Measurements from ENCODE around the gene KIAA1217. TPM values are rescaled to one million over a fixed set of nuclear protein-coding genes. Genes with fewer than 3 reads are reported as not detected.

The KIAA1217 gene
- total RNA-seq, 1 experiment from 2014 or later: 18.6 TPM

- H3K9me3 ChIP-seq (ENCODE audit: control insufficient read depth, low read depth, low read length): no peaks in the 10 kb centered on the region
- H3K4ac ChIP-seq (ENCODE audit: low read depth, low read length): no peak overlapping the region
- no peak overlapping the region for H3K4me2 ChIP-seq (ENCODE audit: insufficient read depth, insufficient read length, low read length)
- no peak overlapping the region for H3K23ac ChIP-seq (ENCODE audit: insufficient read length, low read depth, low read length)
- no peaks in the 10 kb centered on the region for H4K20me1 ChIP-seq (ENCODE audit: control insufficient read depth, insufficient read depth, insufficient read length)
- H4K8ac ChIP-seq (replicated peaks; ENCODE audit: insufficient read length, low read depth, low read length): no peak overlapping the region
- no peak overlapping the region for H2BK120ac ChIP-seq (ENCODE audit: low read depth, low read length, poor library complexity, severe bottlenecking)
- Mint-ChIP-seq H3K27me3 (ENCODE audit: low read depth) (no peaks in the 10 kb centered on the region), H3K36me3 (ENCODE audit: insufficient read depth in 1 of 3, low read depth in 3 of 3) (no peaks in the 10 kb centered on the region; a peak in 1 of 7 replicates), H3K27ac (no peak overlapping the region), H3K4me1 (peaks cover 20% of the 10 kb centered on the region in 2 experiments), H3K4me3 (no peak overlapping the region), H3K9me3 (no peaks in the 10 kb centered on the region)
- H2AFZ ChIP-seq (ENCODE audit: low read length): no peak overlapping the region
- no peak overlapping the region for H3K56ac ChIP-seq (ENCODE audit: insufficient read length, low read depth, low read length)
- H4K91ac ChIP-seq (ENCODE audit: insufficient read length, low read depth, low read length): no peak overlapping the region
- H3K23me2 ChIP-seq (ENCODE audit: insufficient read length, low read depth, low read length, poor library complexity, severe bottlenecking): no peaks in the 10 kb centered on the region
- no peaks in the 10 kb centered on the region for H3K4me1 ChIP-seq (ENCODE audit: insufficient read depth, low read length)
- TF ChIP-seq CTCF (conservative IDR thresholded peaks at IDR 0.05): no peak
- no peak overlapping the region for H3K27ac ChIP-seq (ENCODE audit: insufficient read length, low read depth, low read length)
- no peaks in the 10 kb centered on the region for H3K27me3 ChIP-seq (ENCODE audit: insufficient read depth, low read length)
- no peak overlapping the region for H3K14ac ChIP-seq (ENCODE audit: insufficient read depth, low read length)
- no peak overlapping the region for H2BK20ac ChIP-seq (ENCODE audit: low read depth, low read length, poor library complexity, severe bottlenecking)
- no peak overlapping the region for H3K18ac ChIP-seq (ENCODE audit: insufficient read length, low read depth, low read length)
- H4K5ac ChIP-seq (ENCODE audit: insufficient read length, low read depth, low read length): no peak overlapping the region
- no peak overlapping the region for H3K9ac ChIP-seq (ENCODE audit: extremely low read depth, insufficient read length, low read length)
- DNase-seq: no peak
- H2AK5ac ChIP-seq (ENCODE audit: insufficient read length, low read length): no peak overlapping the region
- no peak overlapping the region for H2BK15ac ChIP-seq (ENCODE audit: low read depth, low read length)
- no peaks in the 10 kb centered on the region for H3K79me1 ChIP-seq (ENCODE audit: insufficient read depth, low read depth, low read length, poor library complexity, severe bottlenecking)
- no peak overlapping the region for H2BK5ac ChIP-seq (ENCODE audit: insufficient read length, low read length)
- no CpG with 5 or more reads among the region's 3 CpGs for WGBS (ENCODE audit: extremely low coverage, insufficient read length, low lambda C conversion rate)
- no peak overlapping the region for H3T11ph ChIP-seq (ENCODE audit: low read length)
- H2BK12ac ChIP-seq (ENCODE audit: insufficient read length, low read depth, low read length): no peak overlapping the region
- H3K79me2 ChIP-seq (ENCODE audit: insufficient read depth, low read length): no peaks in the 10 kb centered on the region
Measured at GRCh38 chr10:24449769-24450310, 240.9 kb downstream of the KIAA1217 start.

Data from H9 (cell line).